HG03439 (cell line): ENCODE data around the gene KLHL13.
"Not testable (repeated sequence)": the region's sequence is repeated elsewhere in the genome, so short reads cannot be mapped to it uniquely, and the experiment has no call there.

Experiments used
- ATAC-seq: cut with Tn5 transposase; IDR thresholded peaks from one replicate; pipeline ENCODE4 v1.9.1; 2021; ENCODE audit warnings: mild to moderate bottlenecking, moderate library complexity; ENCODE audit not compliant: unreplicated experiment

Gene KLHL13

DNA sequence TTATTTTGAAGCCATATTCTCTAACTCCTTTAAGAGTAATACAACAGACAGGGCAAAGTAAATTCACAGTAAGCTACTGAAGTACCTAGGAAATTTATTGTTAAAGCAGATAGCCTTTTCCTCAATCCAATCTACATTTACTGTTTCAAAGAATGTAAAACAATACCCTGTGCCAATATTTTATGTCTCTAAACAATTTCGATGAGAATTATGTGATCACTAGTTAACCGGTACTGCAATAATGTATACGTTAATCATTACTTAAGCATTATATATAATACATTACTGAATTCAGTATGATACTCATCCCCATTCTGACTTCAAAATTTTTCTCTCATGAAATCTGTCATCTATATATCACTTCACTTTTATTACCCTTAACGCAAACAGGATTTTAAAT is 28.5 kb downstream of the KLHL13 start:
- no peak for ATAC-seq

- no peak for ATAC-seq
These were observed 42.4 kb downstream of the KLHL13 start for GRCh38 chrX:118074196-118074595.

DNA sequence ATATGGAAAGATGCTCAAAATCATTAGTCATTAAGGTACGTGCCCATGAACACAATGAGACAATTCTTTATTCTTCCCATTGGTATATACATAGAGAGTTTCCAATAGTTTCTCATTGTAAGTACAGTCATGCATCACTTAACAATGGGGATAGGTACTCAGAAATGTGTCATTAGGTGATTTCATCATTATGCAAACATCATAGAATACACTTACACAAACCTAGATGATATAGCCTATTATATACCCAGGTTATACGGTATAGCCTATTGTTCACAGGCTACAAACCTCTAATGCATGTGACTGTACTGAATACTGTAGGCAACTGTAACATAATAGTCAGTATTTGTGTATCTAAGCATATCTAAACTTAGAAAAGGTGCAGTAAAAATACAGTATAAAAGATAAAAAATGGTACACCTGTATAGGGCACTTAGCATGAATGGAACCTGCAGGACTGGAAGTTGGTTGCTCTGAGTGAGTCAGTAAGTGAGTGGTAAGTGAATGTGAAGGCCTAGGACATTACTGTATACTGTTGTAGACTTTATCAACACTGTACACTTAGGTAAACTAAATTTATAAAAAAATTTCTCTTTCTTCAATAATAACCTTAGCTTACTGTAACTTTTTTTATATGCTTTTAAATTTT is 49.6 kb downstream of the KLHL13 start:
- ATAC-seq = no peak

DNA sequence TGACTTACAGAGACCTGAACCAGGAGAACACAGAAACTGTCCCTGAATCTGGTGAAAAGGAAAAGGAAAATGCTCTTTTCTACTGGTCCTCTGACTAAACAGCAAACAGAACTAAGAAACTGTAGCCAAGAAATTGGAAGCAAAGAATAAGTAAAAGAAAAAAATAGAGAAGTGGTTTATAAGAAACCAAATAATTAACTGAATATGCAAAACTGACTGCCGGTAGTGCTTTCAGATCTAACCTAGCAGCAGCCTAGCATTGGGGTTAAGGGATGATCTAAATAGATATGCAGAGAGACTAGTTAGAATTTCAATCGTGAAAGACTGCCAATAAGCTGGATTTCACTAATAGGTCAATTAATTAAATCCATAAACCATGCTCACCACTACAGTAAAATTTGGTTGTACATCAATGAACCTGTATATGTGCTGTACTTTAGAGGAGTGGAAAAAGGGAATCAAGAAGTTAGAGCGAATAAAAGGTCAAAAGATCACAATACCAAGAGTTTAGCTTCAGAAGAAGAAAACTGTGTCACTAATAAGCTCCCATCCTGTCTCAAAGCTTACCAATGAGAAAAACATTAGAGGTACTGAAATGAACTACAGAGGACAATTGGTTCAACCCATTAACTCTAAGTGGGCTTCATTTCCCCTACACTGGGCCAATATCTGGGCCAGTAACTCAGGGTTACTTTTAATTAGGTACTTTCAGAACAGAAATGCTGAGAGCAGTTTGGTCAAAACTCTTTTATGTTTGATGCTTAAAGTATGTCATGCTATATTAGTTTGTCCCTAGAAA is 53.6 kb downstream of the KLHL13 start:
- peak; percentile 68 for ATAC-seq

DNA sequence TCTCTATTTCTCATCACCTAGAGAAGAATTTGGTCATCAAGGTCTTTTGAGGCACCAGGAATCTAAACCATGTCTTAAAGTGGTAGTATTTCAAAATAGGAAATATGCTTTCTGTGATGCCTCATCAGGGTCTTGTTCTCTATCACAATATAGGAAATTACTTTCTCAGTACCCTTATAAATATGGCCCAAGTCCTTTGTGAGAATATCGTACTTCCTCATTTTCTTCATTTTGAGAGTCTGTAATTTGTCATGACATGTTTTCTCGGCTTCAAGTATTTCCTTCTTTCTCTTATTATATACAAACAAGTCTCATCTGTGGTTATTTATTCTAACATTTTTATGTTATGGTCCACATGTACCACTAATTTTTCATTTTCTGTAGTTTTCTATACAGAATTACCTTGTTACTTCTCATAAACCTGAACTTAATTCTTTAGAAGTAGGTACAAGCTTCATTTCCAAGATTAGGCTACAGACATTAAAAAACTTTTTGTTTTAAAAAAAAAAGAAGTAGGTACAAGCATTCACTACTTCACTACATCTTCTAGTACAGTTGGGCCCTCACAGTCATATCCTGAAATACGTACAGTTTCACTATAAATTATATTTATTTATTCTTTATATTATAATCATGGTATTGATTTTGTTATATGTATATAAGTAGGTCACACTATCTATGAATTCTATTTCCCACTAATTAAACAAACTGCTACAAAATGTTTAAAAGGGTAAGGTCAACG is 54.4 kb downstream of the KLHL13 start:
- ATAC-seq = peak; percentile 40

DNA sequence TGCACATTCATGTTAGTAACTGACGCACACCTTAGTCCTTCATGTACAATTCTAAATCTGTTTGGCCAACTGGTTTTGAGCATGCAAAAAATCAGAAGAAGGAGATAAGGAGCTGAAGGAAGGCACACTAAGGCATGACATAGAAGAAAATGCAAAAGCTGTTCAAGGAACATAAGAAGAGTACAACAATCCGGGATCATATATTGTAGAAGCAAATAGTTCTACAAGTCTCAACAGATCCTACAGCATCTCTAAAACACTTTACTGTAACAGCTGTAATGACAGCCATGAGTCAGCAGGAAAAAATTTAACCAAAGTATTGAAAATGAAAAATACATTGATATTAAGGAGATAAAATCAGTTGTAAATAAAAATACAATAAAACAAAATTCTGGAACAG is 57.7 kb downstream of the KLHL13 start:
- ATAC-seq = no peak

GRCh38 chrX:118056870-118057269 is 59.7 kb downstream of the KLHL13 start:
- no peak for ATAC-seq

DNA sequence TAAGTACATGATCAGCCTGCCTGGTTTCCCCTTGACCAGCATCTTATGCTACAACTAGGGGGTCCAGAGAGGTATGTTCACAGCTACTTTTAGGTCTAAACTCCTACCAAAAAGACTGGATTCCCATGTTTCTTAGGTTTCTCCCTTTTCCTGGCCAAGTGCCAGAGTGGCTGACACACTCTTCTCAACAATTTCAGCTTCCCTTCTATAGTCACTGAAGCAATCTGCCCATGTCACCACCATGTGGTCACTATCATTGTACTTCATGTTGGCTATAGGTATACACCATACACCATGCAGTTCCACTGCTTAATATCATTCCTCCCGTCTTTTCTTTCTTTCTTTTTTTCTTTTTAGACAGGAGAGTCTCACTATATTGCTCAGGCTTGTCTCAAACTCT is 66.9 kb downstream of the KLHL13 start:
- no peak for ATAC-seq

GRCh38 chrX:118047446-118048186 is 69.0 kb downstream of the KLHL13 start:
- ATAC-seq = no peak

- ATAC-seq = no peak
These were observed 77.0 kb downstream of the KLHL13 start for GRCh38 chrX:118039591-118039990.

GRCh38 chrX:118038614-118039365 is 77.8 kb downstream of the KLHL13 start:
- no peak for ATAC-seq

- ATAC-seq = no peak
These were observed 90.0 kb downstream of the KLHL13 start for GRCh38 chrX:118026631-118027030.

DNA sequence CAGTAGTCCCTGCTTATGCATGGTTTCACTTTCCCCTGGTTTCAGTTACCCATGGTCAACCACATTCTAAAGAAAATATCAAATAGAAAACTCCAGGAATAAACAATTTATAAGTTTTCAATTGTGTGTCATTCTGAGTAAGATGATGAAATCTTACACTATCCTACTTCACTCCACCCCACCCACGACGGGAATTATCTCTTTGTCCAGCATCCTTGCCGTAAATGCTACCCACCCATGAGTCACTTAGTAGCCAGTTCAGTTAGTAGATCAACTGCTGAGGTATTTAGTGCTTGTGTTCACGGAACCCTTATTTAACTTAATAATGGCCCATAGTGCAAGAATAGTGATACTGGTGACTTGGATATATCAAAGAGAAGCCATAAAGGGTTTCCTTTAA is 91.4 kb downstream of the KLHL13 start:
- no peak for ATAC-seq

- ATAC-seq = no peak
These were observed 92.1 kb downstream of the KLHL13 start for GRCh38 chrX:118024482-118024881.

DNA sequence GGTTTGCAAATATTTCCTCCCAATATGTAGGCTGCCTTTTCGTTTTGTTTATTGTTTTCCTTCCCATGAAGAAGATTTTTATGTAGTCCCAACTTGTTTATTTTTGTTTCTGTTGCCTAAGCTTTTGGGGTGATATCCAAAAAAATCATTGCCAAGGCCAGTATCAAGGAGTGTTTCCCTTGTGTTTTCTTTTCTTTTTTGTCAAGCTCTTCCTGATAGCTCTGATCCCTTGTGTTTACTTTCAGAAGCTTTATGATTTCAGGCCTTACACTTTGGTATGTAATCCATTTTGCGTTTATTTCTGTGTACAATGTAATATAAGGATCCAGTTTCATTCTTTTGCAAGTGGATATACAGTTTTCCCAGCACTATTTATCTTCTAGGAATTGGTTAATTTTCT is 93.9 kb downstream of the KLHL13 start:
- no peak for ATAC-seq

DNA sequence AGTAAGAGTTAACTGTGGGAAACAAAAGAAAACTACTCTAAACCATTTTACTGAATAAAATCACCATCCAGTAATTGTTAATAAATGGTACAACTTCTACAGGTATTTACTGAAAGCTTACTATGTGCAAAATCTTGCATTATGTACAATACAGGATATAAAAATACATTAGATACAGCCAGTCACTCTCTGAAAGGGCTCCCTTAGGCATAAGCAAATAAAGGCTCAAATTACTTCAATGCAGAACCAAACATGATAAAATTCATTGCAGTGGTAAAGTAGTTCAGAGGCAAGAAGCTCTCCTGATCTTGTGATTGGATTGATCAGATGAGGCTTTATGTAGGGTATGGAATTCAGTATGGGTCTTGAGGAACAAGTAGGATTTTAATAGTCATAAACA is 100.2 kb downstream of the KLHL13 start:
- ATAC-seq = no peak

GRCh38 chrX:118002417-118002816 is 114.2 kb downstream of the KLHL13 start:
- not testable (repeated sequence) for ATAC-seq

GRCh38 chrX:118000518-118000917 is 116.1 kb downstream of the KLHL13 start:
- no peak for ATAC-seq

GRCh38 chrX:117998171-117998570 is 118.4 kb downstream of the KLHL13 start:
- ATAC-seq = no peak

DNA sequence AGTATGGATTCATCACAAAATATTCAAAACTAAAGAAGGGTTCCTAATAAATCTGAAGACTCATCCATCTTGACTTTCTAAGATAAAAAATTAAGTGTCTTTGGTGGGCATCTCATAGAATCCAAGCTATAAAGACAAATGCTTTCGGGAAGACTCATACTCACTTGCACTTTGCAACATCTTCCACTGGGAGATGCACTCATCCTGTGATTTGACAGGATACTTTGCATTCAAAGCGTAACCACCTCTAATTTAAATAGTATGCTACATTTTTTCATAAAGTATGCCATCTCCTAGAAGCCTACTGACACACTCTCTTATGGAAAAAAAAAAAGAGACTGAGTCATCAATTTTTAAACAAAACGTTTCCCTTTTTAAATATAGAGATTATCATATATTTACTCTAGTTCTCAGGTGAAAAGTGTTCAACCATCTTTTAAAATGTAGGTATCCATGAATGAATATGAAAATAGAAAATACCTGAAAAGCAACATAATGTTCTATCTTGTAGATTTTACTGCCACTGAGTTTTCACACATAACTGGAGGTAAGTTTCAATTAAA is 119.6 kb downstream of the KLHL13 start:
- ATAC-seq = no peak
